Rectal smooth muscle tissue (tissue), 1 donor: Measurements from ENCODE around the gene PDZK1IP1.

Experiments used
- H3K27ac ChIP-seq: one replicate; pipeline ENCODE4 v1.7.0; 2013; ENCODE audit warnings: low read depth, low read length, inconsistent platforms
- H3K27me3 ChIP-seq: one replicate; pipeline ENCODE4 v1.7.0; 2013; ENCODE audit warnings: low read length; ENCODE audit not compliant: control insufficient read depth, insufficient read depth
- H3K36me3 ChIP-seq: one replicate; pipeline ENCODE4 v1.7.0; 2013; ENCODE audit warnings: low read length; ENCODE audit not compliant: control insufficient read depth, insufficient read depth
- H3K4me1 ChIP-seq: one replicate; pipeline ENCODE4 v1.7.0; 2013; ENCODE audit warnings: low read length; ENCODE audit not compliant: control insufficient read depth, insufficient read depth
- H3K4me3 ChIP-seq: one replicate; pipeline ENCODE4 v1.7.0; 2013; ENCODE audit warnings: low read length
- H3K9ac ChIP-seq: one replicate; pipeline ENCODE4 v1.7.0; 2013; ENCODE audit warnings: low read length

The PDZK1IP1 gene

DNA sequence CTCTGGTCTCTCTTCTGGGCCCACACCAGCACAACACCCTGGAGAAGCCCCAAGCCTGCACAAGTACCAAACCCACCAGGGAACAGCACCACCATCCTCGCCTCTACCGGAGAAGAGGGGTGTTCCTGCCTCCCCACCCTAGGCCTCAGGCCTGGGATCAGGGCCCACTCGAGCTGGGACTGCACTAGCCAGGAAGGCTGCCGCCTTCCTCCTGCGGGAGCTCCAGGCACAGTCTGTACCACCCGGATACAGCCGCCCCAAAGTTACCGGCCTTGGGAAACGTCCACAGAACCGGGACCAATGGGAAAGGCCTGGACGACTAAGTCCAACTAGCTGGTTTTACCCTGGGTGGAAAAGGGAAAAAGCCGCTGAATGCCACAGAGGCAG, 38.8 kb upstream of the PDZK1IP1 start:
- Histone ChIP-seq H3K36me3 (no peaks in the 10 kb centered on the region), H3K27ac (no peak overlapping the region), H3K4me3 (no peak overlapping the region), H3K4me1 (peaks cover 4% of the 10 kb centered on the region), H3K9ac (no peak overlapping the region), H3K27me3 (peaks cover 60% of the 10 kb centered on the region)

DNA sequence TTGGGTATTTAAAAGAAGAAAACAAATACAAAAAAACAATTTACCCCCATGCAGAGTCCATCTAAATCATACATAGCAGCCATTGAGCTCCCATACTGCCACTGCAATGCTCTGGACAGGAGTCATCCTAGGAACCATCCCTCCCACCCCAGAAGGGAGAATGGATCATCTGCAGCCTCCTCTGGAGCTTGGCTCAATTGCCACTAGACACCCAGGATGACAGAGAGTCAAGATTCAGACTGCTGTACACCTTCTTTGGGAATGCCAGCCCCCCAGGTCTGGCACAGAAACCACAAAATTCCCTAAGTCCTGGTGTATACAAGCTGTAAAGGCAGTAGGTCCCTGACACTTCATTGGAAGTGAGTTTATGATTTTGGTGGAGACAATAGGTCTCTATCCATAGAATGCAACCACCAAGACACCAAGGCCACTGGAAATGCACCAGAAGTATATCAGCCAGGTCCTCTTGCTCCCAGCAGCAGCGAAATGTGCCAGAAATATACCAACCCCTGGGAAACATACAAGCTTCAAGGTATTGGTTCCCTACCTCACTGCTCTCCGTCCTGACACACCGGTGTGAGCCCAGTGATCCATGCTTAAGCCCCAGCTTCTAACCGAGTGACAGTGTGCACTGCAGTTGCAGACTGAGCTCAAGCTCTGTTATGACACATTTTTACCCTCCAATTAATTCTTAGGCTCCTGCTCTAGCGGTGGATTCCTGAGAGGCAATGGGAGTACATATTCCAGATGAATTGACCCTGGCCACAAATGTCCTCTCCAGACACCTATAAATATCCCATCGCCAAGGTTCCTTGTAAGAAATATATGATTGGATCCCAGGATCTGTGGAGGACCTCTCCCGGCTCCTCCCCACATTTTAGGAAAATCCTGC, 37.8 kb upstream of the PDZK1IP1 start:
- Histone ChIP-seq H3K27me3 (peaks cover 65% of the 10 kb centered on the region), H3K36me3 (no peaks in the 10 kb centered on the region), H3K9ac (no peak overlapping the region)

DNA sequence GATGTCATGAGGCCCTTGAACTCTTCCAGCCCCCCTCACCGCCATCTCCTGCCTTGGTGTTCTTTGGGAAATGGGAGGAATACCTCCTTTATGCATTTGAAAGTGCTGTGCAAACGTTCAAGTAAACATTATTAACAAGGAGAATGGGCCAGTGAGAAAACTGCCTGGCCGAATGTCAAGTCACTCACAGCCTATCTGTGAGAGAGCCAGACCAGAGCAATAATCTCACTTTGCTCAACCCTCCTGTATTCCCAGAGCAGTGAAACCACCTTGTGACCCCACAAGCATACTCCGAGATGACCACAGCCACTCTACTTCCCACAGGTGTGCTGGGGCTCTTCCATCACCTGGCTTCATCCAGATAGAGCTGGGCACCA, 37.0 kb upstream of the PDZK1IP1 start:
- H3K27me3 ChIP-seq = peaks cover 61% of the 10 kb centered on the region
- H3K4me1 ChIP-seq = peaks cover 4% of the 10 kb centered on the region

More for the DNA sequence above, 37.8 kb upstream of the PDZK1IP1 start:
- no peak overlapping the region for H3K4me3 ChIP-seq
- peaks cover 4% of the 10 kb centered on the region for H3K4me1 ChIP-seq
- H3K27ac ChIP-seq = no peak overlapping the region

DNA sequence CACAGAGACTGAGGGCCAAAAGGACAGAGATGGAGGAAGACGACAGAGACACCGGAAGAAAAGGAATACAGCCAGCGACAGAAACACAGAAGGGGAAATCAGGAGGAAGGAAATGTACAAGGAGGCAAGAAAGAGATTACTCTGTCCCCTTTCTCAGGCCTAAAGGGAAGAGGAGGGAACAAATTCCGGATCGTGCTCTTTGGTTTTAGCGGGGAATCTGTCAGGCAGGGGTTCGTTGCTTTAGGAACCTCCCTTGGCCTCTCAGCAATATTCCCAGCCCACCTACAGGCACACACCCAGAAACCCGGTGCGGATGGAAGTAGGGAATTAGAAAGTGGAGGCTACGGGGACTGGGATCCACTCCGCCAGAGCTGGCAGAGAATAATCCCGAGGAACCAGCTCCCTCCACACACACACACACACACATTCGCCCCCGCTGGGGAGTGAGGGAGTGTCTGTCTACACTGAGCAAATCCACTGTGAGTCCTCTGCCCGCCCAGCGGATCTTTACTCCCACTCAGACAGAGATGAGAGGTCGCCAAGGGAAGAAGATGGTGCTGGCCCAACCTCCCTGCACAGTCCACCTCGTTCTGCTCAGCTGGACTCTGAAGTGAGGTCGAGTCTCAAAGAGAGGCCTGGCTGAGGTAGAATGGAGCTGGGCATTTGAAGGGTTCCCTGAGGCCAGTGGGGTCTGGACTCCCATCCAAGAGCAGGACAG, 36.4 kb upstream of the PDZK1IP1 start:
- H3K27ac ChIP-seq = no peak overlapping the region
- H3K4me1 ChIP-seq = peaks cover under 1% of the 10 kb centered on the region
- H3K27me3 ChIP-seq = peaks cover 60% of the 10 kb centered on the region
- no peak overlapping the region for H3K9ac ChIP-seq
- no peaks in the 10 kb centered on the region for H3K36me3 ChIP-seq
- no peak overlapping the region for H3K4me3 ChIP-seq

More for the DNA sequence above, 37.0 kb upstream of the PDZK1IP1 start:
- Histone ChIP-seq H3K4me3 (no peak overlapping the region), H3K9ac (no peak overlapping the region), H3K27ac (no peak overlapping the region), H3K36me3 (no peaks in the 10 kb centered on the region)

DNA sequence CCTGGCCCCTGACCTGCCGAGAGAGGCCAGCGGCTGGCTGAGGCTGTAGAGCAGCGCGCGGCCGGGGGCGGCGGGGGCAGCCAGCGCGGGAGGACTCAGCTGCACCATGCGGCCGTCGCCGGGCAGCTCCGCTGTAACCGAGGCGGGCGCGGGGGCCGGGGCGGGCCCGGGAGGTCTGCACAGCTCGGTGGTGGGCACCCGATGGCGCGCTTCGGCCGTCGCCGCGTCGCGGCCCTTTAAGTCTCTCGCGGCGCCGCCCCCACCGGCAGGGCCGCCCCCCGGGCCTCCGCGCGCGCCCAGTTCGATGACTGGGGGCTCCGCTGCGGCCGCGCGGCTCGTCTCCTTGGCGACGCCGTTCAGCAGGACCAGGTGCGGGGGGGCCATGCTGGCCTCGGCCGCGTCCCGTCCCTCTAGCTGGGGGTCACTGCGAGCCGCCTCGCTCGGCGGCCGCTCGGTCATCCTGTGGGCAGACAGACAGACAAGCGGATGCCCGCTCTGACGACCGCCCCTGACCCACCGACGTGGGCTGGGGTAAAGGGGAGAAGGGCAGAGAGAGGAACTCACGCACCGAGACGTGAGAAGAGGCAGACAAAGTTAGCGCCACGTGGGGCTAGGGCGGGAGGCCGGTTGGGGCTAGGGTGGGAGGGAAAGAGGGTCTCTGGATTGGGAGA, 35.7 kb upstream of the PDZK1IP1 start:
- no peak overlapping the region for H3K9ac ChIP-seq
- H3K27me3 ChIP-seq = peaks cover 58% of the 10 kb centered on the region
- no peaks in the 10 kb centered on the region for H3K4me1 ChIP-seq
- H3K4me3 ChIP-seq = no peak overlapping the region
- H3K27ac ChIP-seq = no peak overlapping the region
- H3K36me3 ChIP-seq = no peaks in the 10 kb centered on the region

- H3K9ac ChIP-seq = no peak overlapping the region
- H3K27ac ChIP-seq = no peak overlapping the region
- H3K4me1 ChIP-seq = no peaks in the 10 kb centered on the region
- H3K36me3 ChIP-seq = no peaks in the 10 kb centered on the region
- H3K27me3 ChIP-seq = peaks cover 52% of the 10 kb centered on the region
- no peak overlapping the region for H3K4me3 ChIP-seq
Observed at GRCh38 chr1:47224676-47225399, 35.0 kb upstream of the PDZK1IP1 start.

GRCh38 chr1:47223921-47224675, 34.3 kb upstream of the PDZK1IP1 start:
- Histone ChIP-seq H3K27me3 (peaks cover 46% of the 10 kb centered on the region), H3K27ac (no peak overlapping the region), H3K4me3 (no peak overlapping the region), H3K9ac (no peak overlapping the region), H3K4me1 (no peaks in the 10 kb centered on the region), H3K36me3 (no peaks in the 10 kb centered on the region)

DNA sequence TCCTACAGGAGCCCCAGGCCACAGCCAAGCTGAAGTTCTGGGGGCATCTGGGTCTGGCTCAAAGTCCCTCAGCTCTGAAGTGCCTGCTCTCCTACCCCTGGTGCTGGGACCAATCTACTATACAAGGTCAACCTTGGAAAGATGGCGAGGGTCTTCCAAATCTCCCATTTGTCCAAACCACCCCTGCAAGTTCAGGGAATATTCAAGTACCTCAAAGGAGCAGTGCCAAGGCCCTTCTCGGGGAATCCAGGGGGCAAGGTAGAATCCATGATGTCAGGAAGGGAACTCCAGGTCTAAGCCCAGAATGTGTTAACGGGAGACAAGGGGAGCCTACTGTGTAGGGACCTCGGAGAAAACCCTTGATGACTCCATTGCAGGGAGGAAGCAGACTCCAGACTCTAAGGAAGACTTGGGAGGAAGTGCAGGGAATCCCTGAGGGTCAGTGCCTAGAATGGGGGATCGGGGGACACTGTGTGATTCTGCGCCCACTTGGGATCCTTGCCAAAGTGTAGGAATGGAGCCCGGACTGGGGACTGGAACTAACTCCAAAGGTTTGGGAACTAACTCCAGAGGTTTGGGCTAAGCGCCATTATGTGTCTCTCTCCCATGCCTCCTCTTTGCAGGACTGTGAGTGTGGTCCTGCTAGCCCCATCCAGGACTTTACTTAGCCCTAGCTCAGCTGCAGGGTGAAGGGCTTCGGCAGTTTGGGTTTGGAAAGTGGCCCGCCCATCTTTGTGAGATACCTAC, 33.5 kb upstream of the PDZK1IP1 start:
- H3K9ac ChIP-seq = no peak overlapping the region
- no peaks in the 10 kb centered on the region for H3K4me1 ChIP-seq
- H3K36me3 ChIP-seq = no peaks in the 10 kb centered on the region
- H3K27ac ChIP-seq = no peak overlapping the region
- no peak overlapping the region for H3K4me3 ChIP-seq
- peaks cover 38% of the 10 kb centered on the region for H3K27me3 ChIP-seq

DNA sequence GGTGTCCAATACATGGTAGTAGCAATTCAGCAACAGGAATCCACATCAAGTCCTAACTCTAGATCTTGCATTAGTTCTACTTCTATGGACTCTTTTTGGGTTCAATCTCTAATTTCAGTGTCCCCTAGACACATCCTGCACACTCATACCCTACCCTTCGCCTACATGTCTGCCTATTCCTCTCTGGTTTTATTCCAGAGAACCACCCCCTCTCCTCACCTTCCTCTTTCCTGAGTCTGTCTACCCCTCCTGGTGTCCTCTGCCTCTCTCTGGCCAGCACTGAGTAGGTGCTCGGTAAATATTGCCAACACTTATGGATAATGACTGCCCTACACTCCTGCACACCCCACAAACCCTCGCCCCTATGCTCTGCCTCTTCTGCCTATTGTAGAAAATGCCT, 32.6 kb upstream of the PDZK1IP1 start:
- no peak overlapping the region for H3K4me3 ChIP-seq
- no peaks in the 10 kb centered on the region for H3K4me1 ChIP-seq
- H3K36me3 ChIP-seq = no peaks in the 10 kb centered on the region
- H3K27ac ChIP-seq = no peak overlapping the region
- no peak overlapping the region for H3K9ac ChIP-seq
- H3K27me3 ChIP-seq = peaks cover 36% of the 10 kb centered on the region

GRCh38 chr1:47219590-47220220, 29.9 kb upstream of the PDZK1IP1 start:
- H3K27me3 ChIP-seq = peaks cover 23% of the 10 kb centered on the region

GRCh38 chr1:47219001-47219400, 29.2 kb upstream of the PDZK1IP1 start:
- no peaks in the 10 kb centered on the region for H3K36me3 ChIP-seq
- H3K27ac ChIP-seq = no peak overlapping the region
- H3K4me1 ChIP-seq = no peaks in the 10 kb centered on the region
- no peak overlapping the region for H3K9ac ChIP-seq
- no peak overlapping the region for H3K4me3 ChIP-seq
- peaks cover 17% of the 10 kb centered on the region for H3K27me3 ChIP-seq

More at GRCh38 chr1:47219590-47220220, 29.9 kb upstream of the PDZK1IP1 start:
- Histone ChIP-seq H3K4me3 (no peak overlapping the region), H3K27ac (no peak overlapping the region), H3K9ac (no peak overlapping the region), H3K36me3 (no peaks in the 10 kb centered on the region), H3K4me1 (no peaks in the 10 kb centered on the region)
